HT1080 (cell line): ENCODE results near the gene RGPD8. TPM values are rescaled to one million over a fixed set of nuclear protein-coding genes. Genes with fewer than 3 reads are reported as not detected.
"Not testable (repeated sequence)": the region's sequence is repeated elsewhere in the genome, so short reads cannot be mapped to it uniquely, and the experiment has no call there.

Source experiments
- DNase-seq: peaks from one replicate; pipeline ENCODE4 v3.0.0-alpha.2; 2015; ENCODE audit warnings: low read depth
- polyA plus RNA-seq, 2 experiments: library from polyadenylated mRNA; depleted of rRNA; stranded (reverse); fragments of >200 nt; gene quantifications; 2 replicates each; pipeline ENCODE4 v1.2.3, GENCODE V29; 2015
- total RNA-seq: library from RNA; depleted of rRNA; stranded (reverse); fragments of >200 nt; shearing (Covaris generic); gene quantifications from 2 replicates; pipeline ENCODE4 v1.2.3, GENCODE V29; 2014; rRNA removed

RGPD8 gene
- total RNA-seq, result 2.7 and 3.3 TPM in 2 replicates
- 1.5 and 2.3 TPM in 2 replicates for polyA plus RNA-seq (2015; cell fraction: cytosol; rRNA removed)
- polyA plus RNA-seq (2015; cell fraction: nucleus; rRNA removed), result 9.9 and 11.1 TPM in 2 replicates

DNA sequence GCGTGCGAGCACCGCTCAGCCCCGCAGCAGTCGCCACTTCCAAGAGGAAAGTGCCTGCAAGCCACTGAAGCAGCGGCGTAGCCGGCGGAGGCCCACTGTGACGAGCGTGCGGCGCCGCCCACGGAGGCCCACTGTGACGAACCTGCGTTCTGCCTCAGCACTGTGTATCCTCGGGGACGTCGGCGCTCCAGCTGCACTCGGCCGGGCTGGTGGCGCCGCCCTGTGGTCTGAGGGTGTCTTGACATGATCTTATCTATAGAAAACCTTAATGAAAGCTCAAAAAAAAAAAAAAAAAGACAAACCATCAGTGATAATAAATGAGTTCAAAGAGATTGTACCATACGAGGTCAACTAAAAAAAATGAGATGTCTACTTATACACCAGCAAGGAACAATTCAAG, at the start of gene RGPD8:
Gene RGPD8 (minus strand): TSS at position 166 of the 400 bp plus-strand sequence. CDS start 192 bp downstream, outside the sequence.
- DNase-seq, result peak; percentile 73

DNA sequence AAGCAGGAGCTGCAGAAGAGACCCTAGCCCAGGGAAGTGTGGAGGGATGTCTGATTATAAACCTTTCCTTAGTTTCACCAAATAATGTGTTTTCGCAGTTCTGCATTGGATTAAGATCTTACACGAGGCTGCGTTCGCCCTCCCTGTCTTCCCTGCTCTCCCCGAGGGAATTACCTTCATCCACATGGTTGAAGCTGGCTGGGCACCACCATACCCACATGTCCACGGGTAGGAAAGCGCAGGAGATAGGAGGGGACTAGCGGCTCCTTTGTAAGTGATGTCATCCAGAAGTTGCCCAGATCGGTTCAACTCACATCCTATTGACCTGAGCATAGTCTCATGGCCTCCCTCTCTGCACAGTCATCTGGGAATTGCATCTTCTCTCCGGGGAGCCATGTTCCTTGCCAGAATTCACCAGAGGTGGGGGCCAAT, 49.6 kb upstream of the RGPD8 start:
- peak; percentile 74 for DNase-seq

DNA sequence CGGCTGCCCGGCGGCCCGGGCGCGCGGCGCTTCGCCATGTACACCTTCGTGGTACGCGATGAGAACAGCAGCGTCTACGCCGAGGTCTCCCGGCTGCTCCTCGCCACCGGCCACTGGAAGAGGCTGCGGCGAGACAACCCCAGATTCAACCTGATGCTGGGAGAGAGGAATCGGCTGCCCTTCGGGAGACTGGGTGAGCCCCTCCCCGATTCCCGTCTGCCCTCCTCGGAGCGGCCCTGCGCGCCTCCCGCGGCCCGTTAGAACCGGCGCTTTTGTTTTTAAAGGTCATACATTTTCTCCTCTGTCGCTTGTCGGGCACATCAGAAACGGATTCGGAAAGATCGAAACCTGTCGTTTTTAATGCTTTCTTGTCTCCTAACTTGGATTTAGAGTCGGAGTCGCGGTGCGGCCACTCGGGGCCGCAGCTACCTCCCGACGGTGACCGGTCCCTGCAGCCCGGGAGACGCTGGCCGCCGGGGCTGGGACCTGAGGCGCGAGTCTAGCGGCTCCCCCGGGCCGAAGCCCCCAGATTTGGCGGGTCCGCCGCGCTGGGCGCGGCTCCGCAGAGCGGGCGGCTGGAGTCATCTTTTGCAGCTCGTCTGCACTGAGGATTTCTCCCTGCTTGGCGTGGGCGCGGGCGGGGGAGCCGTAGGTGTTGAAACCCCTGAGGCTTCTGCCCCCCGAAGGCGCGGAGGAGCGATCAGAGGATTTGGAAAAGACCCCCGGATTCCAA, 49.0 kb upstream of the RGPD8 start:
- DNase-seq, result peak; percentile 29

DNA sequence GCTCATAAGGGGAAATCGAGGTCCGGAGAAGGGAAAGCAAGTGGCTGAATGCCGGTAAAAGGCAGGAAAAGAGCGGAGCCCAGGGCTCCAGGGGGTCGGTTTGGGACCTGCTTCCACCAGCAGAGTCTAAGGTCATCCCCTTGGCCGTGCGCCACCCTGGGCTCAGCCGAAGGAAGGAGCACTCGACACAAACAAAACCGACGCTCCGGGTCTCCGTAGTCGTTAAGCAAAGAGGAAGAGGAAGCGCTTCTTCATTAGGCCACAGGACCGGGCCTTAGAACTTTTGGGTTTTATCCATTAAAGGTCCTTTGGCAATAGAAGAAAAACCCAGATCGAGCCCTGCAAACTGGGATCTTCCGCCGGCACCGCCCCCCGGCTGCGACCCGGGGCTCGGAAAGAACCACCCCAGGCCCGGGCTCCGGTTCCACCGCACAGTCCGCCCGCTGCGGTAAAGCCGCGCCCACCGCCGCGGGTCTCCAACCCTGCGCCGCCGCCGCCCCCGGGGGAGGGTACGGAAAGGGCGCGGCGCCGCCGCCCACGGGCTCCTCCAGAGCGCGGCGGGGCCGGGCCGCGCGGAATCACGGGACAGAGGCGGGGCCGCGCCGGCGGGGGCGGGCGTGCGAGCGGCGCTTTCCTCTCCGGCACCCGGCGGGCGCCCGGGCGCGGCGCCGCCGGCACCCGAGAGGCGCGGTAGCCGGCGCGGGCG, 48.2 kb upstream of the RGPD8 start, which contains the start of gene TTL:
Gene TTL (plus strand): TSS at position 629 of the 706 bp plus-strand sequence. CDS start 189 bp downstream, outside the sequence.
- peak; percentile 61 for DNase-seq

DNA sequence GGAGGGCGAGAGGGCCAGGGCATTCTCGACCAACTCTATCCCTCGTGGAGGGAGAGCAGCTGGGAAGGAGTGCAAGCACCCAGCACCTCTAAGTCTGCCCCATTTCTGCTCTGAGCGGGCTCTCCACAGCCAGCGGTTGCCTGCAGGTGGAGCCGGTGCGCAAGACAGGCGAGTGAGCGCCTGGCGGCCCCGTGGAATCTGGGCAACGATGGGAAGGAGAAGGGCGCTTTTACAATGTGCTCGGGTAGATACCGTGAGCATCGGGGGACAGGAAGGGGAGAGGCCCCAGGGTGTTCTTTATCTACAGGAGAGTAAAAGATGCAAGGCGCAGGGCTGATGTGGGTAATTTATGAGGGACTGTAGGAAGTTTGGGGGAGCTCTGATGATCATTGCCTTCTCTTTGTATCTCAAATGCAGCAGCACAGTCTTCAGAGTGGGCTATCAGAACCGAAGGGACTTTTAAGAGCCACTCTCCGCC, 47.6 kb upstream of the RGPD8 start:
- DNase-seq, result peak; percentile 77

DNA sequence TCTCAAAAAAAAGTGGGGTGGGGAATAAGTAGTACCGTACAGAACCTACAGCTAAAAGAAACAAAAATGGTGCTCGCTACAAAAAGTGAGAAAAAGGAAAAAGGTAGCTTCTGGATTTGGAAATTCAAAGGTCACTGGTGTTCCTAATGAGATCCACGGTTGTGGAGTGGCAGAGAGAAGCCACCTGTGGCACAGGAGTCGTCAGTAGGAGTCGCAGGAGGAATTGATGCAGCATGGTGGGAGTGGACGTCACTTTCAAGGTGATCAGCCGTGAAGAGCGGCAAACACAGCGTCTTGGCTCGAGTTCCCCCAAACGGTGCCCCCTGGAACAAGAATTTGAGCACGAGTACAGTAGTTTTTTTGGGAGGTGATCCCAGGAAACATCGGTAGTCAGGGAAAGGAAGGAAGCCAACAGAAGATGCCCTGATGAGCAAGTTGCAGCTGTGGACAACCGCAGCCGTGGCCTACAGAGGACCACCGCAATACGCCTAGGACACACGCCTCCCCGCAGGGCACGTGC, 47.1 kb upstream of the RGPD8 start:
- DNase-seq, result no peak

DNA sequence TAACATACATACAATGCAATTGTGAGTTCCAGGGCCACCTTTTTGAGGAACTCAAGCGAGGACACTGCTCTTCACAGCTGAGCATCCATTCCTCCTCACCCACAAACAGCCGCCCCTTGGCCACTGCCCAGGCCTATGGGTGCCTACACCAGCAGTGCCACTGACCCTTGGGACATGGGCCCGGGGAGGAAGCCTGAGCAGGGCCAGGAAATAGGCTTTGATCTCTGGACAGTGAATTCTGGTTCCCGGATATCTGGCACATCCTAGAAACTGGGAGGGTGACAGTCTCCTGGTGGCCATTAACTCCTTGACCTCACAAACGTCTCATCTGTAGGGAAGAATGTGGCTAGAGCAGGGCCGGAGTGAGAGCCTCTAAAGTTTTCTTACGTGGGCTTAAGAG, 43.0 kb upstream of the RGPD8 start:
- DNase-seq, result no peak

DNA sequence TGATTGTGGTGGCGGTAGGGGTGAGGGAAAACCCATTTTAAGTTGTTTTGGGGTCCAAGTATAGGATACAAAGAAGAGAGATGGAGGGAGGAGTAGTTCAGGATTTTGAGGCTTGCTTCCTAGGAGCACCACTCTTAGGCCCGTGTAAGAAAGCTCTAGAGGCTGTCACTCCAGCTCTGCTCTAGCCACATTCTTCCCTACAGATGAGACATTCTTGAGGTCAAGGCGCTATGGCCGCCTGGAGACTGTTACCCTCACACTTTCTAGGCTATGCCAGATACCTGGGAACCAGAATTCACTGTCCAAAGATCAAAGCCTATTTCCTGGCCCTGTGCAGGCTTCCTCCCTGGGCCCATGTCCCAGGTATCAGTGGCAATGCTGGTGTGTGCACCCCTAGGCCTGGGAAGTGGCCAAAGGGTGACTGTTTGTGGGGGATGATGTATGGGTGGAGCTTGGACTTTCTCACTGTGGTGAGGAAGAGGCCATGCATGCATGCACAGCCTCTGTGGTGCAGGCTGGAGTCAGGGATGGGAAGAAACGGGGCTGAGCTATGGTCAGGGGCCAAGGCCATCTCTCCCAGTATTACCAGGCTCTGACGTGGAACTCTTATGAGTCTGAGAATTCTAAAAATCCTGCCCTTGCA, 41.5 kb upstream of the RGPD8 start:
- peak; percentile 21 for DNase-seq

DNA sequence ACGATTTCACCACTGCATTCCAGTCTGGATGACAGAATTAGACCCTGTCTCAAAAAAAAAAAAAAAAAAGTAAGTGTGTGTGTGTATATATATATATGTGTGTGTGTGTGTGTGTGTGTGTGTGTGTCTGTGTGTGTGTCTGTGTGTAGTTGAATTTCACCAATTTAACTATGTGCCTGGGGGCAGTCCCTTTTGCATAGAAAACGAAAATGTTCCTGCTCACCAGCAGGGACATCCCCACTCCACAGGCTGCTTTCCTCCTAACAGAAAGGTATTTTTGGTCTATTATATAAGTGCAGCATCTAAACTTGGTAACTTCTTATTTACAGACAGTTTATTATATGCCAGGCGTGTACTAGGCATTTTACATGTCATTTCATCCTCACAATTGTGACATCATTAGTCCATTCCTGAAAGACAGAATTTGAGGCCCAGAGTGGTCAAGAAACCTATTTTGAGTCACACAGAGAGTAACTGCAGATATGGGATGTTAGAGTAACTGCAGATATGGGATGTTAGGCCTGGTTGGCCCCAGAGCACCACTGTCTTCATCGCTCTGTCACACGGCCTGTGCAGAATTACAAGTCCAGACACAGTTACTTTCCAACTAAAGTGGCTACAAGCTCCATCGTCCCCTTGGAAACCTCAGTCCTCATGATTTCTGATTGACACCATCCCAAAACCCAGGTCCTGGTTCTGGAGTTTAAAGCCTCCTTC, 39.3 kb upstream of the RGPD8 start:
- no peak for DNase-seq

DNA sequence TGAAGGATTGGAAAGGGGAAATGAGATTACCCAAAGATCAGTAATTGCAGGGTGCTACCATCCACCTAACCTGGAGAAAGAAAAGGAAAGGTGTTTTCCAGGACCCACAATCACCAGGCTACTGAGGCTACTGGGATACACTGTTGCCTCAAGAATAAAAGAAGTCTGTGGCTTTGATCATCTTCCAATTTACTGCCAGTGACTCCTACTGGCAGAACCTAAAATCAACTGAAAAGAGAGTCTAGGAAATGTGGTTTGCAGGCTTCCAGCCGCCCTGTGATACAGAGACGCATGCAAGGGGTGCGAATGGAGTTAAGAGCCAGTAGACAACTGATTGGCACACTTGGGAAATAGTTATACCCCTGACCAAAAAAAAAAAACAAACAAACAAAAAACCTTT, 31.9 kb upstream of the RGPD8 start:
- DNase-seq, result peak; percentile 24

DNA sequence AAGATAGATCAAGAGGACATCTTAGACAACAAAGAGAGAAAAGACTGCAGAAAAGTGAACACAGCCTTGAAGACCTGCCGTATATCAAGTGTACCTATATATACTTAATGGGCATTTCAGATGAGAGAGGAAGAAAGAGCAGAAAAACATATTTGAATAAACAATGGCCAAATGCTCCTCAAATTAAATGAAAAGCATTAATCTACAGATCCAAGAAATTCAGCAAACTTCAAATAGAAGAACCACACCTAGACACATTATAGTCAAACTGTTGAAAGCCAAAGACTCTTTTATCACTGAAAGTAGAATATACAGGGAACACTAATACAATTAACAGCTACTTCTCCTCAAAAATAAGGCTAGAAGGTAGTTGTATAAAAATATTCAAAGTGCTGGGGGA, 29.8 kb upstream of the RGPD8 start:
- DNase-seq, result no peak

DNA sequence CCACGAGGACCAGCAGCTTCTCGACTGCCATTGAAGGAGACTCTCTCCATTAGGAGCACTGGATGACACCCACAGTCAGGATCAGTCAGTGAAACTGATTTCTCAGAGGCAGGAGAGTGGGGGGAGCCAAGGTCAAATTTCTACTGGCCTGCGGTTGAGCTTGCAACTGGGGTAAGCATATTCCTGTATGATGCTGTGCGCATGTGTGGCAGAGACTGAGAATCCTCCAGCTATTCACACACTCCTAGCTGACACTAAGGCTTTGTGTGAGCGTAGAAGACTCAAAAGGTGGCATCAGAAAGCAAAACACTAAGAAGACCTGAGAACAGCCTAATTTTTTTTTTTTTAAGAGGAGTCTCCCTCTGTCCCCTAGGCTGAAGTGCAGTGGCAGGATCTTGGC, 28.7 kb upstream of the RGPD8 start:
- DNase-seq, result no peak

DNA sequence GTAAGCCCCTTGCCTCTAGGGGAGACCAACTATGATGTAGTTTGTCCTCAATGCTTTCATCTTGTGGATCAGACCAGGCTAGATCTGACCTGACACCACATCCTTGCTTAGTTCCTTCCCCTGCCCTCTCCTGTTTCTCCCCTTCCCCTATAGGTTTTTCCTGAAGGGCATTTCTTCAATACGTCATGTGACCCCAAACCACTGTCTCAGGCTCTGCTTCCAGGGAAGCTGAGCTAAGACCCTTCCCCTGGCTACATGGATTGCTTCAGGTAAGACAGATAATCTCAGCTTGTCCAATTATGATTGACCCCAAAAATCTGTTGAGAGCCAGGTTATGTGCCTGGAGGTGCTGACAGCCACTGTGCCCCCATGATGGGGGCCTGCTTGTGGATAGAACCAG, 25.9 kb upstream of the RGPD8 start:
- no peak for DNase-seq

DNA sequence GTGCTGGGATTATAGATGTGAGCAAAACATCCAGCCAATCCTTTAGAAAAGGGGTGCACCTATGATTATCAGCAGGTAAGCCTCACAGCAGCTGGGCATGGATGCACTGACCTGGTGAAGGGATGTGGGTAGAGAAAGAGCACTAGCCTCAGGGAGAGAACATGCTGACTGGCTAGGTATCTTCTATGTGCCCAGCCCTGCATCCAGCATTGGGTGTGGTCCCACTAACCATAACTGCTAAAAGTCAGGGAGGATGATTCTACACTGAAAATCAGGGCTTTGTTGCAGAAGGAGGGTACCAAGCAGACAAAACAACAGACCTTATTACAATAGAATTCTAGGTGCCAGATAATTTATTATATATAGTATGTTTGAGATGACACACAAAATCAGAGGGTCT, 21.1 kb upstream of the RGPD8 start:
- no peak for DNase-seq

DNA sequence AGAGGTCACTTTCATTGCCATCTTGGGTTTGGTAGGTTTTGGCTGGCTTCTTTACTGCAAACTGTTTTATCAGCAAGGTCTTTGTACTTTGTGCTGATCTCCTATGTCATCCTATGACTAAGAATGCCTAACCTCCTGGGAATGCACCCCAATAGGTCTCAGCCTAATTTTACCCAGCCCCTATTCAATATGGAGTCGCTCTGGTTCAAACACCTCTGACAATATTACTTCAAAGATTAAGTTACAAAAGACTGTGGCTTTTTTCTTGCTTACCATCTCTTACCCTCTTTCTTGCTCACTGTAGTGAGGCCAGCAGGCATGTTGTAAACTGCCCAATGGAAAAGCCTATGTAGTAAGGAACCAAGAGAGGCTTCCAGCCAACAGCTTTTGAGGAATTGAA, 17.9 kb upstream of the RGPD8 start:
- DNase-seq, result no peak

DNA sequence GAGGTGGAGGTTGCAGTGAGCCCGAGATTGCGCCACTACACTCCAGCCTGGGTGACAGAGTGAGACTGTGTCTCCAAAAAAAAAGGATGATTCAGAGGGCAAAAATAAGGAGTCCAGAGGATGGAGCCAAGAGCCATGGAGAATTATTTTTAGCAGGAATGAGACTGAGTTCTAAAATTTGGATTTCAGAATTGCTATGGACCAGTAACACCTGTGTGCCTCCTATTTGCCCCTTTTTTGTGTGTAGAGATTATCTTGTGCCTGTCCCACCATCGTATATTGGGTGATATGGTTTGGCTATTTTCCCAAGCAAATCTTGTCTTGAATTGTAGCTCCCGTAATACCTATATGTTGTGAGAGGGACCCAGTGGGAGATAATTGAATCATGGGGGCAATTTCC, 16.4 kb upstream of the RGPD8 start:
- DNase-seq, result no peak

DNA sequence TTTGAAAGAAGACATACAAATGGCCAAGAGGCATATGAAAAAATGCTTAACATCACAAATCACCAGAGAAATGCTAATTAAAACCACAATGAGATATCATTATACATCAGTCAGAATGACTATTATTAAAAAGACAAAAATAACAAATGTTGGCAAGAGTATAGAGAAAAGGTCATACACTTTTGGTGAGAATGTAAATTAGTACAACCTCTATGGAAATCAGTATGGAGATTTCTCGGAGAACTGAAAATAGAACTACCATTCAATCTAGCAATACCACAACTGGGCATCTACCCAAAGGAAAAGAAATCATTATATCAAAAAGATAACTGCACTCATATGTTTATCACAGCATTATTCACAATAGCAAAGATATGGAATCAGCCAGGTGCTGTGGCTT, 10.8 kb upstream of the RGPD8 start:
- DNase-seq, result not testable (repeated sequence)

DNA sequence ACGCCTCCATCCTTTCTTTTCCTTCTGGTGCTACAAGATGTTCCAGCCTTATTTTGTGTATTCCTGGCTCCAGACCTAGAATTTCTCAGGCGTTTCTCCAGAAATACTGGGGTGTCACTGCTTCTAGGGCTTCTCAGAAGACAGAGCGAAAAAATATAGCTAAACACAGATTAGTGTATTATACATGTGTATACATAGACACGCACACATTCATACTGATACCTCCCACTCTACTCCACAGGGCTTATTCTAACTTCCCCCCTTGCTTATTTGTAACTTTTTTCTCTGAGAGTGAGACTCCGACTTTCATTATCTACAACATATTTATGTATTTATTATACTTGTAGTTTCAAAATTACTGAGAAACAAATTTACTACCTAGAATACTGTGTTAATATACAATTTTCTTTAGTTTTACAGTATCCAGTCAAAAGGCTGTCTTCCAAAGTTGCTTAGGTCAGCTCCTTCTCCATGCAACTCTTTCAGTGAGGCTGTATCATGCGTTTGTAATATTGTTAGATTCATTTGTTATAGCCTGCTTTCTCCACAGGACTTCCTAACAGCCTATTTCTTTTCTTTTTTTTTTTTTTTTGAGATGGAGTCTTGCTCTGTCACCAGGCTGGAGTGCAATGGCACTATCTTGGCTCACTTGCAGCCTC, 5.3 kb upstream of the RGPD8 start:
- DNase-seq, result not testable (repeated sequence)

DNA sequence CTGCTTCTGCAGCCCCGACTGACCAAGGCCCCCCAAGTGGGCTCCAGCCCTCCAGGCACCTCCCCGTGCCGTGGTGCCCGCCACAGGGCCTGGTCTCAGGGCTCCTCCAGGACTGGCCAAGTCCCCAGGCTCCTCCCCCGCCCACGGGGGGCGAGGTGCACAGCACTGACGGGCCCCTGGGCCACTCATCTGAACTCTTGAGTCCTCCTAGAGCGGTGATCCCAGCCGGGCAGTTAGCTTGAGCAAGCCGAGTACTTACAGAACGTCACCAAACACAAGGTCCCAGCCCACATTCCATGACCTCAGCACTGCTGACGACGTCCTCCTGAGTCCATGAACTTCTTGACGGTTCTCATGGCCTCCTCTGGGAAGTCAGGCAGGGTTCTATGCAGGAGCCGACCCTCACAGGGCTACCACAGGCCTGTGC, 4.0 kb upstream of the RGPD8 start:
- DNase-seq, result not testable (repeated sequence)

DNA sequence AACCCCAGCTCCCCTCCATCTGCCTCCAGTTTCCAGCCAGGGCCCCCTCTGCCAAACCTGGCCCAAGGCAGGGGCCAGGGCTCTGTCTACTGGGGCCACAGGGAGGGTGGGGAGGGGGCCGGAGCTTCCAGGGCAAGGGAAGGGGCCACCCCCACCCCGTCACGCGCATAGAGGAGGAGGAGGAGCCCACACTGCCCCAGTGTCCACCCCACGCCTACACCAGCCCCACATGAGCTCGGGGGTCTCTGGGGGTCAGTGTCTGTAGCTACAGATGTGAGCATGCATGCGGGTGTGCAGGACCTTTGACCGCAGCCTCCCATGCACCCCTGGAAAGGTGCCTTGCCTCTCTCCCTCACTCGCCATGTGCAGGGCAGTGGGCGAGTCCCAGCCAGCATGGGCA, 3.5 kb upstream of the RGPD8 start:
- not testable (repeated sequence) for DNase-seq
